C4-2B (cell line): Measurements from ENCODE around the gene MAN2A1.

Experiments
- ZFX ChIP-seq: fragments of 450-650 bp; IDR thresholded peaks from 2 replicates; pipeline ENCODE4 v1.6.1; 2017
- TF ChIP-seq, protein P1 (sequence below): fragments of 450-650 bp; conservative IDR thresholded peaks from 2 replicates; pipeline ENCODE4 v1.5.1; 2017; ENCODE audit warnings: mild to moderate bottlenecking

DNA sequence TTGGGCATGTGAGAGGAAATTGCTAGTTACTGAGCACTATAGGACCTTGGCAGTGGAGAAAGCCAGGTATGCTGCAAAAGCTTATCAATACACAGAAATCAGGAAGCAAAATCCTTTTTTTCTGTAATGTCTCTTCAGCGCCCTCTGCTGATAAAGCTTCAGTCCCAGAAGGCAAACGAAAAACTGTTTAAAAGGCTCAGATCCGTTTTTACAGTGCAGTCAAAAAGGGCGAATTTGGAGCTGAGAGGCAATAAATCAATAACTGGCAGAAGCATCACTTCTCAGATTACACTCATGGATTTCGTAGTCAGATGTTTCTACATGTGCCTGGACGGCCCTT lies 1.1 kb upstream of the MAN2A1 start:
- TF ChIP-seq, protein P1, sequence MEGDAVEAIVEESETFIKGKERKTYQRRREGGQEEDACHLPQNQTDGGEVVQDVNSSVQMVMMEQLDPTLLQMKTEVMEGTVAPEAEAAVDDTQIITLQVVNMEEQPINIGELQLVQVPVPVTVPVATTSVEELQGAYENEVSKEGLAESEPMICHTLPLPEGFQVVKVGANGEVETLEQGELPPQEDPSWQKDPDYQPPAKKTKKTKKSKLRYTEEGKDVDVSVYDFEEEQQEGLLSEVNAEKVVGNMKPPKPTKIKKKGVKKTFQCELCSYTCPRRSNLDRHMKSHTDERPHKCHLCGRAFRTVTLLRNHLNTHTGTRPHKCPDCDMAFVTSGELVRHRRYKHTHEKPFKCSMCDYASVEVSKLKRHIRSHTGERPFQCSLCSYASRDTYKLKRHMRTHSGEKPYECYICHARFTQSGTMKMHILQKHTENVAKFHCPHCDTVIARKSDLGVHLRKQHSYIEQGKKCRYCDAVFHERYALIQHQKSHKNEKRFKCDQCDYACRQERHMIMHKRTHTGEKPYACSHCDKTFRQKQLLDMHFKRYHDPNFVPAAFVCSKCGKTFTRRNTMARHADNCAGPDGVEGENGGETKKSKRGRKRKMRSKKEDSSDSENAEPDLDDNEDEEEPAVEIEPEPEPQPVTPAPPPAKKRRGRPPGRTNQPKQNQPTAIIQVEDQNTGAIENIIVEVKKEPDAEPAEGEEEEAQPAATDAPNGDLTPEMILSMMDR: peak; percentile 76
- TF ChIP-seq ZFX: no peak
